Transverse colon (tissue), 4 donors: ENCODE data around the gene CELSR1. TPM values are rescaled to one million over a fixed set of nuclear protein-coding genes. Genes with fewer than 3 reads are reported as not detected.

Experiments used
- DNase-seq: peaks from one replicate; pipeline ENCODE4 v3.0.0-alpha.2; 2019
- H3K27ac ChIP-seq, 4 donors: fragments of 200-600 bp; sonication (generic); 2 replicates each; pipeline ENCODE4 v1.5.1; 2016 to 2018; ENCODE audit warnings: inconsistent platforms in 4 of 4
- H3K27me3 ChIP-seq: fragments of 200-600 bp; sonication (generic); 2 replicates; pipeline ENCODE4 v1.5.1; 2017; ENCODE audit warnings: inconsistent platforms
- H3K36me3 ChIP-seq, 4 donors: fragments of 200-600 bp; sonication (generic); 2 replicates each; pipeline ENCODE4 v1.5.1; 2017 to 2019; ENCODE audit warnings: inconsistent platforms in 4 of 4
- H3K4me1 ChIP-seq, 4 donors: fragments of 200-600 bp; sonication (generic); 2 replicates each; pipeline ENCODE4 v1.5.1; 2017 to 2020; ENCODE audit warnings: inconsistent platforms in 4 of 4
- H3K4me3 ChIP-seq, 4 donors: fragments of 200-600 bp; sonication (generic); 1 replicate in 1 of 4; 2 replicates in 3 of 4; pipeline versions ENCODE4 v1.5.1 to v1.6.1; 2017 to 2019; ENCODE audit warnings: inconsistent platforms in 4 of 4
- H3K9me3 ChIP-seq, 2 donors: fragments of 200-600 bp; sonication (generic); 2 replicates each; pipeline ENCODE4 v1.5.1; 2017 to 2019; ENCODE audit warnings: inconsistent platforms in 2 of 2
- CTCF ChIP-seq, 5 experiments: fragments of 200-600 bp in 3 of 5; fragments of 450-650 bp in 2 of 5; sonication (generic) in 3 of 5; IDR thresholded peaks; 1 replicate in 2 of 5; 2 replicates in 3 of 5; pipeline ENCODE4 v1.5.1; 2016 to 2017; ENCODE audit warnings: antibody characterized with exemption in 5 of 5, inconsistent platforms in 3 of 5, mild to moderate bottlenecking in 2 of 5, moderate library complexity in 1 of 5
- EP300 ChIP-seq: sonication (generic); formaldehyde crosslinking; IDR thresholded peaks from one replicate; pipeline ENCODE4 v1.6.1; 2017; ENCODE audit warnings: antibody characterized with exemption, low read depth
- POLR2A ChIP-seq: fragments of 450-650 bp; IDR thresholded peaks from one replicate; pipeline ENCODE4 v1.6.1; 2016; ENCODE audit warnings: antibody characterized with exemption, mild to moderate bottlenecking, moderate library complexity
- POLR2AphosphoS5 ChIP-seq, 3 donors: sonication (generic); formaldehyde crosslinking; IDR thresholded peaks; one replicate each; pipeline ENCODE4 v1.6.1; 2016; ENCODE audit warnings: antibody characterized with exemption in 3 of 3
- WGBS, 2 donors: methylation state at CpG; one replicate each; pipeline ENCODE4 v1.1.5; 2018; ENCODE audit warnings: low coverage in 1 of 2; 5-methylcytosine and 5-hydroxymethylcytosine counted together
- in situ Hi-C, 4 donors: fragments of 200-750 bp; cut with MboI; loops; one replicate each; pipeline versions ENCODE4 v1.15.0 to v1.15.1; 2017; ENCODE audit warnings: low sequenced_read_pairs in 3 of 4, low pct_ligation_motif_present in 1 of 4, low pct_unique_long_range_greater_than_20kb in 1 of 4
- intact Hi-C: fragments of 100-400 bp; cut with DNase I; formaldehyde crosslinking; loops from one replicate; pipeline ENCODE4 v1.15.1; 2023; ENCODE audit warnings: low total_unique reads
- total RNA-seq, 4 donors: library from RNA; depleted of rRNA; stranded (reverse); fragments of >200 nt; gene quantifications; one replicate each; pipeline ENCODE4 v1.1.0, GENCODE V29; 2016

Gene CELSR1
- total RNA-seq, 4 donors from 2014 or later: 0.96 to 2.5 (median 1.4) TPM

- in situ Hi-C loops: loop anchor here in 1 of 4 donors (25.0 kb wide), 1 partner anchor 419 kb away; no protein-coding TSS in a partner anchor
- H3K4me1 ChIP-seq: peaks cover 0 to 3% (median 0%) of the 10 kb centered on the region in 4 donors
- H3K36me3 ChIP-seq: no peaks in the 10 kb centered on the region
- no peak for DNase-seq
- H3K4me3 ChIP-seq: no peak overlapping the region
- TF ChIP-seq POLR2AphosphoS5 (IDR thresholded peaks at IDR 0.05) (no peak), POLR2A (no peak), CTCF (IDR thresholded peaks at IDR 0.05) (no peak), EP300 (no peak)
- 90 to 92% methylated on average over 11 to 16 of the region's 16 CpGs for WGBS, 2 donors
- intact Hi-C loops: loop anchor here (10.0 kb wide), 1 partner anchor 407 kb away; no protein-coding TSS in a partner anchor
- H3K9me3 ChIP-seq: no peaks in the 10 kb centered on the region
- no peak overlapping the region for H3K27ac ChIP-seq
- H3K27me3 ChIP-seq: peaks cover 15% of the 10 kb centered on the region
Observed at GRCh38 chr22:46531581-46532175, 5.7 kb downstream of the CELSR1 start.

GRCh38 chr22:46528121-46528610 is 9.3 kb downstream of the CELSR1 start:
- WGBS, 2 donors: 29 to 42% methylated on average over 10 to 15 of the region's 15 CpGs
- Histone ChIP-seq H3K27me3 (peaks cover 30% of the 10 kb centered on the region), H3K36me3 (no peaks in the 10 kb centered on the region), H3K27ac (no peak overlapping the region), H3K4me3 (no peak overlapping the region), H3K4me1 (peaks cover 0 to 10% (median 3%) of the 10 kb centered on the region in 4 donors), H3K9me3 (no peaks in the 10 kb centered on the region)
- no peak for TF ChIP-seq CTCF (IDR thresholded peaks at IDR 0.05)
- no peak for TF ChIP-seq EP300
- TF ChIP-seq POLR2A: no peak
- TF ChIP-seq POLR2AphosphoS5 (IDR thresholded peaks at IDR 0.05): no peak
- intact Hi-C loops (no loop called here), in situ Hi-C loops (loop anchor here in 1 of 4 donors (25.0 kb wide), 1 partner anchor 416 kb away; no protein-coding TSS in a partner anchor)
- no peak for DNase-seq

GRCh38 chr22:46526244-46526839 is 11.1 kb downstream of the CELSR1 start:
- DNase-seq: no peak
- Histone ChIP-seq H3K27ac (no peak overlapping the region), H3K4me1 (peaks cover 0 to 10% (median 3%) of the 10 kb centered on the region in 4 donors), H3K9me3 (no peaks in the 10 kb centered on the region), H3K27me3 (peaks cover 42% of the 10 kb centered on the region), H3K4me3 (no peak overlapping the region), H3K36me3 (no peaks in the 10 kb centered on the region)
- in situ Hi-C loops: loop anchor here in 1 of 4 donors (25.0 kb wide), 1 partner anchor 414 kb away; no protein-coding TSS in a partner anchor
- 53 to 83% methylated on average over 3 to 12 of the region's 13 CpGs for WGBS, 2 donors
- intact Hi-C loops: no loop called here
- TF ChIP-seq CTCF (IDR thresholded peaks at IDR 0.05) (no peak), POLR2A (no peak), POLR2AphosphoS5 (IDR thresholded peaks at IDR 0.05) (no peak), EP300 (no peak)
